Ishikawa (cell line): Measurements from ENCODE around the gene LRRC8E.

ENCODE experiments used
- EGR1 ChIP-seq: IDR thresholded peaks from 2 replicates; pipeline ENCODE4 v1.6.1; 2012
- EP300 ChIP-seq: IDR thresholded peaks from 2 replicates; pipeline ENCODE4 v1.6.1; 2012; ENCODE audit warnings: borderline replicate concordance
- NFIC ChIP-seq: IDR thresholded peaks from 2 replicates; pipeline ENCODE4 v1.6.1; 2012
- TAF1 ChIP-seq: IDR thresholded peaks from 2 replicates; pipeline ENCODE4 v1.6.1; 2012; ENCODE audit warnings: low read depth, mild to moderate bottlenecking
- YY1 ChIP-seq: IDR thresholded peaks from 2 replicates; pipeline ENCODE4 v1.6.1; 2012; ENCODE audit warnings: low read depth
- ZBTB7A ChIP-seq: IDR thresholded peaks from 2 replicates; pipeline ENCODE4 v1.6.1; 2012; ENCODE audit warnings: low read depth
- TF ChIP-seq, protein P1 (sequence below): IDR thresholded peaks from 2 replicates; pipeline ENCODE4 v1.6.1; 2012

DNA sequence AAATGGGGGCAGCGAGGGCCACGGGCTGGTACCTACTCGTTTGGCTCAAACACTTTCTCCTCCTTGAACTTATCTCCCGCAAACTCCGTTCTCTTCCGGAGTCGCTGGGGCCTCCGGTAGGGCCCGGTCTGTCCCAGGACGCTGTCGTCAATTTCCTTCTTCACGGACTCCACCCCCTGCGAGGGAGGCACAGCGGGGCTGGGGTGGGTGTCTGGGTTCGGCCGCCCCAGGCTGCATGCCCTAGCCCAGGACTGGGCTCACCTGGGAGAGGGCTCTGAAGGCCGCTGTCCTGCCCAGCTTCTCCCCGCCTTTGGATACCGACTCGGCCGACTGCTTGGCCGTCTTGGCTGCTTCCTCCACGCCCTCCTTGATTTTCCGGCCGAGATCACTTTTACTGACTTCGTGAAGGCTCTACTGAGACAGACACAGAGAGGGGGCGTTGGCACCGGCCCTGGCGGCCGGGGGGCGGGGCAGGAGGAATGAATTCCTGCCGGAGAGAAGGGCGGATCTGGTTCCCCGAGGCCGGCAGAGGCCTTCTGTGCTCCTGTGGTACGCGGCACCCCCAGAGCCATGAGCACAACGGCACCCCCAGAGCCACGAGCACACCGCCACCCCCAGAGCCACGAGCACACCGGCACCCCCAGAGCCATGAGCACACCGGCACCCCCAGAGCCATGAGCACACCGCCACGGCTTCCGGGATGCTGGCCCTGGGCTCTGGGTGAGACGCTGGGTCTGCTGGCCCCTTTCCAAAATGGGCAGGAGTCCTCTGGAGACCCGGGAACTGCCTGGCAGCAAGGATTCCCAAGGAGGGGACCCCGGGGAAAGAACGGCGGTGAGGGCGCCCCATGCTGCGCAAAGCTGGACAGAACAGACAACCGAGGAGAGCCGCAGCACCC, 45.8 kb downstream of the LRRC8E start:
- TF ChIP-seq, protein P1, sequence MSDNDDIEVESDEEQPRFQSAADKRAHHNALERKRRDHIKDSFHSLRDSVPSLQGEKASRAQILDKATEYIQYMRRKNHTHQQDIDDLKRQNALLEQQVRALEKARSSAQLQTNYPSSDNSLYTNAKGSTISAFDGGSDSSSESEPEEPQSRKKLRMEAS, result no peak
- TF ChIP-seq EGR1 (no peak), EP300 (no peak), ZBTB7A (no peak), NFIC (no peak), YY1 (no peak), TAF1 (no peak)
